NAMALWA (cell line): ENCODE measurements around the gene ACTN4.

Experiments
- DNase-seq: peaks from one replicate; pipeline ENCODE4 v3.0.0-alpha.2; 2015; ENCODE audit warnings: low spot score

Gene ACTN4

GRCh38 chr19:38709671-38710415 lies 62.4 kb downstream of the ACTN4 start:
- DNase-seq = no peak

GRCh38 chr19:38710416-38710702 lies 62.9 kb downstream of the ACTN4 start:
- no peak for DNase-seq

DNA sequence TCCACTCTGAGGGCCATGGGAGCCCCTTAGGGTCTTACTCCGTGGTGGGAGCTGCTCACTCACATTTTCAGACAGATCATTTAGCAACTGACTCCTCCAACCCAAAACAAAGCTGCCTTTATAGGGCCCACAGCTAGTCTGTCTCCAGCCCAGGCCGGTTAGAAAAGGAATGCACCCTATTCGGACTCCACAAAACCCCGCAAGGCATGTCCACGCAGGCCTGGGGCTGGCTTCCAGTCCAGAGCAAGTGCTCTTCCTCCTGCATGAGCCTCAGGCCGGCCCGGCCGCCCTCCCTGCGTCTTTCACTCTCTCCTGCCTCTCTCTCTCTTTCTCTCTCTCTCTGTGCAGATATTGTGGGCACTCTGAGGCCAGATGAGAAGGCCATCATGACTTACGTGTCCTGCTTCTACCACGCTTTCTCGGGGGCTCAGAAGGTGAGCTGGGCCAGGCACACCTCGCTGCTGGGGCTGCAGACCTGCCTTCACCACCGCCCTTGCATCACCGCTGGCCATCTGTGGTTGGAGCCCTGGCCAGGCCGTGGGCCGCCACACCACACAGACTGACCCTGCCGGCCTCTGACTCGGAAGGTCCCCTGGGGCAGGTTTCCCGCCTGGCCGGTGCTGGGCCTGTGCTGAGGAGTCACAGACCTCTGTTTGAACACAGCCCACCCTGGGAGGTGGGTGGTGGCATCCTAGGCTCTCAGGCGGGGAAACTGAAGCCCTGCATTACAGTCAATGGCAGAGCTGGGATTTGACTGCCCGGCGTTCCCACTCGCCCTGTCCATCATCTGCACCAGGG lies 63.7 kb downstream of the ACTN4 start:
- DNase-seq = no peak

DNA sequence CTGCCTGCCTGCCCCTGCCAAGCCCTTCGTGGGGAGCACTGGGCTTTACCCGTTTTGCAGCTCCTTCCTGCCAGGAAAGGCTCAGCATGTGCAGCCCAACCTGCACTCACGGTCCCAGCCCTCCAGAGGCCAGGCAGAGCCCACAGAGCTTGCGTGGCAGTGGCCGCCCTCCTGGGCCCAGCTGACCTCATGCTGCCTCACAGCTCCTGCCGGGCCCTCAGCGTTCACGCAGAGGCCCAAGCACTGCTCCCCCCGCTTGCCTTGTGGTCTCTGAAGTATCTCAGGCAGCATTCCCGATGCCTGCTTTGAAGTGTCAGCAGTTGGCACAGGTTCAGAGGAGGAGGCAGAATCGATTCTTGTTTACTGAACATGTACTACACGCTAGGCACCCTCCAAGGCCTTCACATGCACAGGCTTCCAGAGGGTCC lies 64.3 kb downstream of the ACTN4 start:
- DNase-seq = no peak

DNA sequence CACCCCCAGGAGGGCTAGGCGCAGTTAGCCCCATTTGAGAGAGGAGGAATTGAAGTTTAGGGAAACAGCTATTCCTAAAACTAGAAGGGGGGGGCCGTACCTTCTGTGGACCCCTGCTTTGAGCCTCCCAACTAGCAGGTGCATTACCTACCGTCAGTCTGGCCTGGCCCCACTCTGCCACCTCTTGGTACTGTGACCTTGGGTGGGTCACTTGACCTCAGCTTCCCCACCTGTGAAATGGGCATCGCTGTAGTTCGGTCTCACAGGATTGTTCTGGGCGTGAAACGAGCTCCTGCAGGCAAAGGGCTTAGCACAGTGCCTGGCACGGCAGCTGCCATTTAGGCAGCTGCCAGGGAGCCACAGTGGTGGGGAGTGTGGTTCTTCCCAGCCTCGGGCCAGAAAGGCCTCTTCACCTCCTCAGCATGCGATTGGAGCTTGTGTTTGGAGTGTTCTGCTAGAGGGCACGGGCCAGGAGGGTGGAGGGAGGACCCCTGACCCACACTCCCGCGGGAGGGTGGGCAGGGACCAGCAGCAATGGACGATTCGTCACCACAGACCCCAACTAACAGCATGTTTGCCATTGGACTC lies 64.8 kb downstream of the ACTN4 start:
- DNase-seq = no peak

- DNase-seq = no peak
Measured at GRCh38 chr19:38713227-38713649, 65.8 kb downstream of the ACTN4 start.

GRCh38 chr19:38713865-38714264 lies 66.4 kb downstream of the ACTN4 start:
- DNase-seq = no peak

GRCh38 chr19:38714354-38714778 lies 66.9 kb downstream of the ACTN4 start:
- DNase-seq = no peak

DNA sequence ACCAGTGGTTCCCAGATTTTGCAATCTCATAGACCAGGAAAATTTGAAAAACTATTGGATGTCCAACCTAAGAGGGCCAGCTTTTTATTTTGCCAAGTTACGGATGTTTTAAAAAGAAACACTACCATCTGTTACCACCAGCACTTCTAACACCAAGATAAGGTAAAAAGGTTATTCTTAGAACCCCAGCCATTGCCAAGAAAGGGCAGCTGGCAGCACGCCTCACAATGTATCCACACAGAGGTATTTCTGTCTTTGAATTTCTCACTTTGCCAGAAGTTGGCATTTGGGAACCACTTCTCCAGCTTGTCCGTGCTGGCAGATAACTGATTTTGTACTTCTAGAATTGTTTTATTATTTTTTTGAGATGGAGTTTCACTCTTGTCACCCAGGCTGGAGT lies 68.1 kb downstream of the ACTN4 start:
- DNase-seq = no peak

DNA sequence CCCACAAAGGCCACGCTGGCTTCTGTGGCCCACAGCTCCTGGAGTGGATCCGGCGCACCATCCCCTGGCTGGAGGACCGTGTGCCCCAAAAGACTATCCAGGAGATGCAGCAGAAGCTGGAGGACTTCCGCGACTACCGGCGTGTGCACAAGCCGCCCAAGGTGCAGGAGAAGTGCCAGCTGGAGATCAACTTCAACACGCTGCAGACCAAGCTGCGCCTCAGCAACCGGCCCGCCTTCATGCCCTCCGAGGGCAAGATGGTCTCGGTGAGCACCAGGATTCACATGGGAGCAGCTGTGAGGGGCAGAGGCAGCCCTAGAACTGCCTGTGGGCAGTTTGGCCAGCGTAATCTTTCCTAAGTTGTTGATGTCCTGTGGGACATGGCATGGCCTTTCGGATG lies 69.6 kb downstream of the ACTN4 start:
- no peak for DNase-seq

DNA sequence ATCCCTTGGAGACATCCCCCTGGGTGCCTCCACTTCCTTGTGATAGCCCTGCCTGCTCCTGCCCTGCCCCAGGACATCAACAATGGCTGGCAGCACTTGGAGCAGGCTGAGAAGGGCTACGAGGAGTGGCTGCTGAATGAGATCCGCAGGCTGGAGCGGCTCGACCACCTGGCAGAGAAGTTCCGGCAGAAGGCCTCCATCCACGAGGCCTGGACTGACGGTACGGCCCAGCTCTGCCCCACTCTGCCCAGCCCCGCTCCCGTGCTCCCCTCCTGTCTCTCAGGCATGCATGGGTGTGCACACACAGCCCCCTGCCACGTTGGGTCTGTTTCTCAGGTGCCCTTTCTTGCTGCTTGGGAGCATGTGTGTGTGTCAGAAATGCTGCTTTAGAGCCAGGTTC lies 70.4 kb downstream of the ACTN4 start:
- DNase-seq = no peak

DNA sequence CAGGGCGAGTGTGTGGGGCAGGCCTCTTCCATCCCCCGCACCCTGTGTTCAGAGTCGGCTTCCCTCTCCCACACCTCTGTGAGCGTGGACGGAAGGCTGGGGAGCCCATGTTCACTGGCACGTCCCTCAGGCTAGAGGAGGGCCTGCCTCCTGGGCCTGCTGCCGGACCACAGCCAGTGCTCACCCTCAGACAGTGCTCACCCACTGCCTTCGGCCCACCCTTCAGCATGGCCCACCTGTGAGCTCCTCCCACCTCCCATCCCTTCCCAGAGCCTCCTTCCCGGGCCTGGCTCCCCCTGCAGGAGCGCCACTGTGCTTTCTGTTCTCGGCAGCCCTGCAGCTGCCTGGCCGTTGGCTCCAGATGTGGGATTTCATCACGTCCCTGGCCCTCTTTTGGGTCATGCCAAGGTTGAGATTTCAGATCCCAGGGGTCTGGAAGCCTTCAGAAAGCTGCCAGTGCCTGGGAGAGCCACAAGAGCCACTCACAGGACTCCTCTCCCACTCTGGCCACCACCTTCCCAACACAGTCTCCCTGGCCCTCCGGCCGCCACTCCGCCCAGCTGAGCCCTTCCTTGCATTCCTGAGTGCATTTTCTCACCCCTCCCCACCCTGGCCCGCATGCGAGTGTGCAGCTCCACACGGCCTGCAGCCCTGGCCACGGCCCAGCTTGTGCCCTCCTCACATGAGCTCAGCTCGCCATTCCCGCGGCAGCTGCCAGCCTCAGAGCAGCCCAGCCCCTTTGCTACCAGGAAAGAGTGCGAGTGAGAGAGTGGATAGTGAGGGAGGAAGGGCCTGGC lies 71.5 kb downstream of the ACTN4 start:
- no peak for DNase-seq

DNA sequence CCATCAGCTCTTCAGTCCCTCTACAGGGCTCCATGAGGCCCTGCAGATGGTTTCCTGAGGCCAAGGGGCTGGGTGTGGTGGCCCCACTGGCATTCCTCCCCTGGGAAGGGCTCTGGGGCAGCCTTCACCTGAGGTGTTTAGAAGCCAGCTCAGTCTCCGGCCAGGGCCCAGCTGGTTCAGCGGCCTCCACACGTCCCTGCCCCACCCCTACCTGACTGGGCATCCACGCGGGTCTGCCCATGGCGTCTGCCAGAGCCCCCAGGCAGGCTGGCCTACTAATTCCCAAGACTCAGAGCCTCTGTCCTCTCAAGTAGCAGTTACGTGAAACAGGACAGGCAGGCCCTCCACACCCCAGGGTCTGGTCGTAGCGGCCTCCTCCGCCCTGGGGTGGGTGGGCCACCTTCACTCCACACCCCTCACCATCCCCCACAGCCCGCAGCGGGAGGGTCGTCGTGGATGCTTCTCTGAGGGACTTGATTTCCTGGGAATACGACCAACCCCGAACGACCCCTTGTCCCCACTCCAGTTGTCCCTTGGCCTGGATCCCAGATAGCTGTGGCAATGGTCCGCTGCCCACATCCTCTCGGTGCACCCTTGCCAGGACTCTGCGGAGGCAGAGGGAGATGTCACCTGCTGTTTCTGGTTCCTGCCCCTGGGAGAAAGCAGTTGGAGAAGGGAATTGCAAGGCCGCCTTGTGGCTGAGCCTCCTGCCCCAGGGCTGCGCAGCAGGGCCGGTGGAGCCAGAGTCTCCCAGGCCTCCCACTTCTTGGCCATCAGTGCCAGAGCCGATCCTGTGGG lies 72.5 kb downstream of the ACTN4 start:
- DNase-seq = no peak

DNA sequence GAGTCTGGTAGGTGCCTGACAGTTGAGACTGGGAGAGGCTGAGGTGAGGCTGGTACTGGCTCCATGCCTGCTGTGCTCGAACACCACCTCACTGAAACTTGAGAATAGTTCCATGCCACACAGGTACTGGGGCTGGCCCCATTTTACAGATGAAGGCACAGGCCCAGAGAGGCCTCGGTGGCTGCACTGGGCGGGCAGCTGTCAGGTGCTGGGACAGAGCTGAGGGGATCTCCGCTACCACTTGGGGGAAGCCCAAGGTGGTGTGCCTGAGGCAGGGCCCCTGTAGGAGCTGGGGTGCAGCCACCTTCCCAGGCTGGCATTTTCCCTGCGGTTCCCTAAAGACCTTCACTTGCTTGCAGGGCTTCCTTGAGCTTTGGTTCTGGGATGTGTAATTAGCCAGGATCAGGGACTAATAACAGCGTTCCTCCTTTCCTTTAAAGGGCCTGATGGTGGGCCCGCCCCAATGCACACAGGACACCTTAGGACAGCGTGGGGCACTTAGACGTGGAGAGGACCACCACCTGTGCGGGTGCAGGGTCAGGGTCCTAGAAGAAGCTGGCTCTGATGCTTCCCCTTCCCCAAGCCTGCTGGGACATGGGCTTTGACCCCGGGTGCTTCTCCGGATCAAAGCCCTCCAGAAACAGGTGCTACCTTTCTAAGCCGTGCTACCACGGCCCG lies 73.2 kb downstream of the ACTN4 start:
- no peak for DNase-seq

DNA sequence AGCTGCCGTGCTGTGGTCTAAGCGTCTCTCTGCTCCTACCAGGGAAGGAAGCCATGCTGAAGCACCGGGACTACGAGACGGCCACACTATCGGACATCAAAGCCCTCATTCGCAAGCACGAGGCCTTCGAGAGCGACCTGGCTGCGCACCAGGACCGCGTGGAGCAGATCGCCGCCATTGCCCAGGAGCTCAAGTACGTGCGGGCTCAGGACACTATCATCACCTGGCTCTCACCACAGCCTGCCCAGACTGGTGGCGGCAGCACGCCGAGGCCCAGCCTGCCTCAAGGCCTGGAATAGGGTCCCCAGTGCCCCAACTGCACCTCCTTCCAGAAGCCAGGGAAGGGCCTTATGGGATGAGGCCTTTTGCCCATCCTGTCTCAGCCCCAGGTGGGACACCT lies 74.0 kb downstream of the ACTN4 start:
- no peak for DNase-seq

GRCh38 chr19:38721979-38722773 lies 74.7 kb downstream of the ACTN4 start:
- DNase-seq = no peak

GRCh38 chr19:38722947-38723605 lies 75.6 kb downstream of the ACTN4 start:
- no peak for DNase-seq

GRCh38 chr19:38723606-38723965 lies 76.1 kb downstream of the ACTN4 start:
- no peak for DNase-seq

DNA sequence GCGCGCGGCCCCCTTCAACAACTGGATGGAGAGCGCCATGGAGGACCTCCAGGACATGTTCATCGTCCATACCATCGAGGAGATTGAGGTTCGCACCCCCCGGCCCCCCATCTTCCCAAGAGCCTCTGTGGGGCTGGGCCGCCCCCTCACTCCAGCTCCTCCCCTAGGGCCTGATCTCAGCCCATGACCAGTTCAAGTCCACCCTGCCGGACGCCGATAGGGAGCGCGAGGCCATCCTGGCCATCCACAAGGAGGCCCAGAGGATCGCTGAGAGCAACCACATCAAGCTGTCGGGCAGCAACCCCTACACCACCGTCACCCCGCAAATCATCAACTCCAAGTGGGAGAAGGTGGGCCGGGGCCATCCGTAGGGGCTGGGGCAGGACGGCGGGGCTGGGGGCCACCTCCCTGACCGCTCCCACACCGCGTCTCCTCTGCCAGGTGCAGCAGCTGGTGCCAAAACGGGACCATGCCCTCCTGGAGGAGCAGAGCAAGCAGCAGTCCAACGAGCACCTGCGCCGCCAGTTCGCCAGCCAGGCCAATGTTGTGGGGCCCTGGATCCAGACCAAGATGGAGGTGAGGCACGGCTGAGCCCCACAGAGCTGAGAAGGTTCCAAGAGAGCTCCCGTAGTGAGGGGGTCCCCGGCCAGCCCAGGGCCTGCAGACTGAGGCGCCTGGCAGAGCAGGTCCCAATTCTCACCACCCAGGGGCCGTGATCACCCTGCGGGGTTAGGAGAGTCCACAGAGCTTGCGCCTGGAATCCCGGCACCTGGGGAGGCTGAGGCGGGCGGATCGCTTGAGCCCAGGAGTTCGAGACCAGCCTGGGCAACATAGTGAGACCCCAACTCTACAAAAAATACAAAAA lies 76.8 kb downstream of the ACTN4 start:
- no peak for DNase-seq
